GM12801 (cell line): ENCODE data around the gene BAIAP3.

Source experiments
- CTCF ChIP-seq: IDR thresholded peaks from one replicate; pipeline ENCODE4 v1.5.1; 2011; ENCODE audit warnings: control low read depth; ENCODE audit not compliant: insufficient read length; ENCODE audit errors: extremely low read depth

Gene BAIAP3

GRCh38 chr16:1311738-1312466 is 21.5 kb upstream of the BAIAP3 start:
- TF ChIP-seq CTCF, result no peak

- no peak for TF ChIP-seq CTCF
Measured at GRCh38 chr16:1312467-1312816, 21.0 kb upstream of the BAIAP3 start.

- no peak for TF ChIP-seq CTCF
Measured at GRCh38 chr16:1312903-1313302, 20.5 kb upstream of the BAIAP3 start.

- TF ChIP-seq CTCF, result no peak
Measured at GRCh38 chr16:1313721-1314369, 19.6 kb upstream of the BAIAP3 start.

- no peak for TF ChIP-seq CTCF
Measured at GRCh38 chr16:1314399-1315068, 18.9 kb upstream of the BAIAP3 start.

- no peak for TF ChIP-seq CTCF
Measured at GRCh38 chr16:1315081-1316032, 18.1 kb upstream of the BAIAP3 start.

GRCh38 chr16:1316033-1316405 is 17.4 kb upstream of the BAIAP3 start:
- no peak for TF ChIP-seq CTCF
